ENCODE data around the gene UROS.

UROS gene

GRCh38 chr10:125820701-125821100 lies 2.4 kb downstream of the UROS start:
- no peaks in the 10 kb centered on the region for H3F3A ChIP-seq (ENCODE audit: control insufficient read depth, insufficient read depth)
- no peak overlapping the region; the same call in 1 of the 2 replicates for H3K4me2 ChIP-seq (ENCODE audit: low read length)
- H3K9me2 ChIP-seq (replicated peaks; ENCODE audit: control insufficient read depth, low read length), result no peaks in the 10 kb centered on the region
- H3K9me3 ChIP-seq (ENCODE audit: control insufficient read depth, insufficient read depth, low read length), result no peaks in the 10 kb centered on the region
- H4K20me1 ChIP-seq (ENCODE audit: control insufficient read depth, insufficient read depth, low read depth, low read length), result peaks cover 16% of the 10 kb centered on the region; the same call in 1 of the 2 replicates
- TF ChIP-seq CTCF (IDR thresholded peaks at IDR 0.05; ENCODE audit: low read depth, low read length, poor library complexity, severe bottlenecking) (no peak), EZH2phosphoT487 (IDR thresholded peaks at IDR 0.05; ENCODE audit: borderline replicate concordance, low read length) (no peak)
- peaks cover 28% of the 10 kb centered on the region for H3K4me1 ChIP-seq (ENCODE audit: control insufficient read depth, low read length)
- no peaks in the 10 kb centered on the region for H3K27me3 ChIP-seq (ENCODE audit: control insufficient read depth, low read length)
- no peak overlapping the region for H3K4me3 ChIP-seq (ENCODE audit: low read length)
- H3K79me2 ChIP-seq (ENCODE audit: control insufficient read depth, low read length), result peaks cover 54% of the 10 kb centered on the region
- H3K27ac ChIP-seq (ENCODE audit: low read depth, low read length), result no peak overlapping the region
- H3K36me3 ChIP-seq (ENCODE audit: control insufficient read depth, low read length), result peaks cover 35% of the 10 kb centered on the region

GRCh38 chr10:125817337-125817946 lies 5.6 kb downstream of the UROS start:
- Histone ChIP-seq H4K20me1 (ENCODE audit: control insufficient read depth, insufficient read depth, low read depth, low read length) (no peaks in the 10 kb centered on the region), H3F3A (ENCODE audit: control insufficient read depth, insufficient read depth) (no peaks in the 10 kb centered on the region), H3K27ac (ENCODE audit: low read depth, low read length) (no peak overlapping the region), H3K4me1 (ENCODE audit: control insufficient read depth, low read length) (peaks cover 14% of the 10 kb centered on the region), H3K4me2 (ENCODE audit: low read length) (no peak overlapping the region), H3K79me2 (ENCODE audit: control insufficient read depth, low read length) (peaks cover 21% of the 10 kb centered on the region), H3K4me3 (ENCODE audit: low read length) (no peak overlapping the region), H3K36me3 (ENCODE audit: control insufficient read depth, low read length) (peaks cover 31% of the 10 kb centered on the region), H3K9me2 (replicated peaks; ENCODE audit: control insufficient read depth, low read length) (no peaks in the 10 kb centered on the region), H3K9me3 (ENCODE audit: control insufficient read depth, insufficient read depth, low read length) (no peaks in the 10 kb centered on the region), H3K27me3 (ENCODE audit: control insufficient read depth, low read length) (no peaks in the 10 kb centered on the region)
- TF ChIP-seq CTCF (IDR thresholded peaks at IDR 0.05; ENCODE audit: low read depth, low read length, poor library complexity, severe bottlenecking) (no peak), EZH2phosphoT487 (IDR thresholded peaks at IDR 0.05; ENCODE audit: borderline replicate concordance, low read length) (no peak)

GRCh38 chr10:125816548-125816947 lies 6.5 kb downstream of the UROS start:
- peaks cover 34% of the 10 kb centered on the region for H3K36me3 ChIP-seq (ENCODE audit: control insufficient read depth, low read length)
- no peak overlapping the region for H3K4me2 ChIP-seq (ENCODE audit: low read length)
- H3F3A ChIP-seq (ENCODE audit: control insufficient read depth, insufficient read depth), result no peaks in the 10 kb centered on the region
- peaks cover 12% of the 10 kb centered on the region for H3K79me2 ChIP-seq (ENCODE audit: control insufficient read depth, low read length)
- H3K27me3 ChIP-seq (ENCODE audit: control insufficient read depth, low read length), result no peaks in the 10 kb centered on the region
- no peaks in the 10 kb centered on the region for H4K20me1 ChIP-seq (ENCODE audit: control insufficient read depth, insufficient read depth, low read depth, low read length)
- H3K4me1 ChIP-seq (ENCODE audit: control insufficient read depth, low read length), result peaks cover 7% of the 10 kb centered on the region
- TF ChIP-seq CTCF (IDR thresholded peaks at IDR 0.05; ENCODE audit: low read depth, low read length, poor library complexity, severe bottlenecking) (no peak), EZH2phosphoT487 (IDR thresholded peaks at IDR 0.05; ENCODE audit: borderline replicate concordance, low read length) (no peak)
- no peak overlapping the region for H3K4me3 ChIP-seq (ENCODE audit: low read length)
- no peaks in the 10 kb centered on the region for H3K9me3 ChIP-seq (ENCODE audit: control insufficient read depth, insufficient read depth, low read length)
- no peaks in the 10 kb centered on the region for H3K9me2 ChIP-seq (replicated peaks; ENCODE audit: control insufficient read depth, low read length)
- no peak overlapping the region for H3K27ac ChIP-seq (ENCODE audit: low read depth, low read length)
